NCI-H526 treated with DMSO at 0.1 percent for 48 hours (cell line): Measurements from ENCODE around the gene CST9.
"Not testable (repeated sequence)": the region's sequence is repeated elsewhere in the genome, so short reads cannot be mapped to it uniquely, and the experiment has no call there.

Experiments
- DNase-seq: peaks from one replicate; lab custom pipeline; 2025; lab: John Stamatoyannopoulos, UW

CST9 gene

DNA sequence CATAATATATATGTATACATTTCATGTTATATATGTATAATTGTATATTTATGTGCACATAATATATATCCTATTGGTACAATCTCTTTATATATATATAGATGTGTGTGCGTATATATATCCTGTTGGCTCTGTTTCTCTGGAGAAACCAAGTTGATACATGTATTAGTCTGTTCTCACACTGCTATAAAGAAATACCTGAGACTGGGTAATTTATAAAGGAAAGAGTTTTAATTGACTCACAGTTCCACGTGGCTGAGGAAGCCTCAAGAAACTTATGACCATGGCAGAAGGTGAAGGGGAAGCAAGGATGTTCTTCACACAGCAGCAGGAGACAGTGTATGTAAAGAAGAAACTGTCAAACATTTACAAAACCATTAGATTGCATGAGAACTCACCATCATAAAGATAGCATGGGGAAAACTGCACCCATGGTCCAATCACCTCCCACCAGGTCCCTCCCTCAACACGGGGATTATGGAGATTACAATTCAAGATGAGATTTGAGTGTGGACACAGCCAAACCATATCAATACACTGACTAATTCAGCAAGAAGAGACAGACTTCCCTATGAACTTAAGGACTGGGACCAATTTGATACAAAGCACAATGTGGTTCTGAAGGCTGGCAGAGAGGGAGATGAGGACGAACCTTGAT lies 18.1 kb upstream of the CST9 start:
- no peak for DNase-seq

DNA sequence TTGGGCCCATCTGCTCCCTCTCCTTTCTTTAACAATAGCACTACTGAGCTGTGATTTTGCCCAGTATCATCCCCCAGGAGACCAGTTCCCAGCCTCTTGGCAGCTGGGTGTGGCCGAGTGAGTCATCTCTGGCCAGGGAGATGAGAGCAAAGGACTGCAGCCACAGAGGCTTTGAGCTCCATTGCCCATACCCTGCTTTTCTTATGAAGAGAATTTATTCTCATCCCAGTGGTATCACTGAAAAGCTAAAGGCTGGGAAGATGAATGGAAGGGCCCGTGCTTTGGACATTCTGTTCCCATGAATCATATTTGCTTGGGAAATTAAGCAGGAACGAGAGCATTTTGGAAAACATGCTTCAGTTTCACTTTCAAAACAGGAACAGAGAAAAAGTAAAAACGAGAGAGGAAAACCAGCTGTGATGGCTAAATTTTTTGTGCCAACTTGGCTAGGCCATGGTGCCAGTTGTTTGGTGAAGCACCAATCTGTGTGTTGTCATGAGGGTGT lies 17.2 kb upstream of the CST9 start:
- no peak for DNase-seq

DNA sequence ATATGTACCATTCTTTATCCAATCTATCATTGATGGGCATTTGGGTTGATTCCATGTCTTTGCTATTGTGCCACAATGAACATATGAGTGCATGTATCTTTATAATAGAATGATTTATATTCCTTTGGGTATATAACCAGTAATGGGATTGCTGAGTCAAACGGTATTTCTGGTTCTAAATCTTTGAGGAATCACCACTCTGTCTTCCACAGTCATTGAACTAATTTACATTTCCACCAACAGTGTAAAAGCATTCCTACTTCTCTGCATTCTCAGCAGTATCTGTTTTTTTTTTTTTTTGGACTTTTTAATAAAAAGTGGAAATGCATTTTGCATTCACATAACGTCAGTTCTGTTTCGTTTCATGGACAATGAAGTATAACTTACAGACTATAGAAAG lies 16.7 kb upstream of the CST9 start:
- not testable (repeated sequence) for DNase-seq

- not testable (repeated sequence) for DNase-seq
Measured at GRCh38 chr20:23620670-23621386, 15.1 kb upstream of the CST9 start.

DNA sequence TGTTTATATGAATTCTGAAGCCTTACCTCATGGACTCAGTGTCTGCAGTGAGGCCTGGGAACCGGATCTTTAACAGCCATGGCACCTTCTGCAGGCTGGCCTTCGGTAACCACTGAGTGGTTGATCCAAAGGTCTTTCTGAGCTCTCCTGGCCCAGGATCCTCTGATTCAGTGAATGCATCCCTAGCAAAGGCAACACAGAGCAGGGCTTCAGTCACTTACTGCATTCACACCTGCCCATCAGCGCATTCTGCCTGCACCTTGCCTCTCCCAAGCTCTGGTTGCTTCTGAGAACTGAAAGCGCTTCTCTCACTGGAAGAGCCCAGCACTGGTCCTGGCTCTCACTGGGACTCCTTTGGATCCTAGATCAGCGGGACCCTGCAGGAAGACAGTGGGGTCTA lies 8.4 kb upstream of the CST9 start:
- no peak for DNase-seq

DNA sequence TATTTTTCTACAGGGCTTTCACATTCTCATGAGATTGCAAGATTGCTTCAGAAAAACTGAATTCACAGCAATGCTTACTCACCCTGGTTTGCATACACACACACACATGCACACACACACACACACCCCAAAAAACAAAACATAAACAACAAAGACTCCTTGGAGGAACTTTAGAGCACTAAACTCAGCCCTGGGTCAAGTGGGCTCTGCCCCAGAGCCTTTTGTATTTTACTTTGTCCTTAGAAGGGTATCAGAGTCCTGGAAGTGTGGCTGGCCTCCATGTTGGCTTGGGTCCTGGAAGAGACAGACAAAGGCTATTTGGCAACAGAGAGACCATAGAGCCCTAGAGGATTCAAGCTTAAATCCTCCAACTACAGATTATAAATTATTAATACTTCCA lies 8.0 kb upstream of the CST9 start:
- no peak for DNase-seq

- DNase-seq, result no peak
Measured at GRCh38 chr20:23612396-23612795, 6.7 kb upstream of the CST9 start.

GRCh38 chr20:23609486-23610109 lies 3.9 kb upstream of the CST9 start:
- no peak for DNase-seq

DNA sequence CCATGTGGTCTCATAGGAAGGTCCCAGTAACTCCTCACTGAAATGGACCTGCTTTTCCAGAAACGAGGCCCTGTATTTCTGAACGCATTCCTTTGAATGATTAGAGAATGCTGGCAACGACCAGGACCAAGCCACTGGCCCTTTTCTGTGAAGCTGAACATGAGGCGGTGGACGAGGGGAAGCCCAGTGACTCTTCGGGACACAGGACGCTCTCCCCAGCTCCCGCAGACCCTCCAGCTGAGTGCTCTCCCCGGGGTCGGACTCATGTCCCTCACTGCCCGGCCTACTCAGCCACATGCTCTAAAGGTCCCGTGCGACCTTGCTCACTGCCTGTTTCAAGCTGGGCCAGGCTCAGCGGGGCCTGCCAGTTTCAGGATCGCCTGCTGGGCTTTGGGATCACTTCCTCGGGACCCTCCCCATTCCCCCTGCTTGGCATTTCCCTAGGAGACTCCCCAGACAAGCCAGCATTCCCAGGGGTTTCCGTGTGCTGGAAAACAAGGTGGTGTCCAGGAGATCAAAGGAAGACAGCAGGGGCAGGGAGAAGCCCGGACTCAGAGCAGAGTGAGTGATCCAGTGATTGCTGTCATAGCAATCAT lies 2.6 kb upstream of the CST9 start:
- no peak for DNase-seq

- no peak for DNase-seq
Measured at GRCh38 chr20:23607497-23608245, 2.0 kb upstream of the CST9 start.

- peak; percentile 69 for DNase-seq
Measured at GRCh38 chr20:23606652-23607049, 934 bp upstream of the CST9 start.

DNA sequence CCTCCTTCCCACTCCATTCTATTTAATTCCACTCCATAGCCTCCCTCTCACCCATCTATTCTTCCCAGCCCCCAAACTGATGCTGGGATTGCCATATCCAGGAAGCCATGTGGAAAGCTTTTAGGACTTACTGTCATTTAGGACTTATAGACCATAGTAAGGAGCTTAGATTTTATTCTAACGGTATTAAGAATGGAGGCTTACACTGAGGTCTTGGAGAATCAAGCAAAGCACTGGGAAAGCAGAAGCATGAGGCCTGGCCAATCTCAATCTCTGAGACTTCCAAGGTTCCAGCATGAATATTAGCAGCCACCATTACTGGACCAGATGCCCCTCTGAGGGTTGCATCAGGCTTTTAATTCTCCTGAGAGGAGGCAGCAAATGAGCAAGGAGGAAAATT lies 1.4 kb downstream of the CST9 start:
- DNase-seq, result no peak

- no peak for DNase-seq
Measured at GRCh38 chr20:23603321-23603720, 2.4 kb downstream of the CST9 start.

GRCh38 chr20:23602699-23603098 lies 3.0 kb downstream of the CST9 start:
- no peak for DNase-seq

- DNase-seq, result no peak
Measured at GRCh38 chr20:23602241-23602640, 3.5 kb downstream of the CST9 start.

DNA sequence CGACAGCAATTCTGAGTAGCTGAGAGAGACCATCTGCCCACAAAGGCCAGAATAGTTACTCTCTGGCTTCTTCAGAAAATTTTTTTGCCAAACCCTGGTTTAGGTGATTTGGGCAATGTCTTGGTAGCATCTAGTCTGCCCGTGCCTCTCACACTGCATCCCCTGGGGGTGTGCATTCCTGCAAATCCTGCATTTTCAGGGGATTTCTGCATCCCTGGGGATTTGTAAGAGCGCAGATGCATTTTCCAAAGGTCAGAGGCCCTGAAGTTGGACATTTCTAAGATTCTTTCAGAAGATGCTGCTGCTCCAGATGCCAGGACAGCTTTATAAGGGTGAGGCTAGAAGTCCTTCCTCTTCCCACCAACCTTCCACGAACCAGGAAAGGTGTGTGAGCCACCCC lies 4.0 kb downstream of the CST9 start:
- DNase-seq, result no peak

GRCh38 chr20:23598481-23598880 lies 7.2 kb downstream of the CST9 start:
- DNase-seq, result no peak

DNA sequence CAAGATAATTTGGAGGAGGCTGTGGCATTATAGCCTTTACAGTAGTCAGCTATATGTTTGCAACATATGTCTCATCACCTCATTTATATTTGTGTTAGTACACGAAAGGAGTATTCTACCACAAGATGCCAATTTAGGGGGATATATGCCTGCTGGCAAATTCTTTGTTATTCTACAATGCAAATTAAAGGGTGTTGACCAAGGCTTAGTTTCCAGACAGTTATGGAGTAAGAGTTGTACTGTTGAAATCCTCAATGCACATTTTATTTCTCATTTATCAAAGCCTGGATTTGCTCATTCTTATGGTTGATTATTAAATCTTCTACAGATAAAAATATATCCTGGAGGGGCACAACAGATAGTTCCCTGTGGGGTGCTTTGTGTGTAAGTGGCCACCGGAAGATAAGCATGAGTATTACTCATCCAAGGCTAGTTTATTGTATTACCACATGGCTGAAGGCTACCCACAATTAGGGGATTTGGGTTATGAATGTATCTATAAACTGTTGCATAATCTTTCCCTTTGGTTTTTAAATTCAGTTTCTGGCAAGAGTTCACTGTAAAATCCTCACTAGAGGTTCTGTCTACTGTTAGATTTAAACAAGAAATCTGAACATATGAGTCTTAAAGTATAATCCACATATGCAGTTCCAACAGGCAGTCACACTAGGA lies 9.0 kb downstream of the CST9 start:
- DNase-seq, result no peak

GRCh38 chr20:23595941-23596340 lies 9.8 kb downstream of the CST9 start:
- DNase-seq, result no peak

DNA sequence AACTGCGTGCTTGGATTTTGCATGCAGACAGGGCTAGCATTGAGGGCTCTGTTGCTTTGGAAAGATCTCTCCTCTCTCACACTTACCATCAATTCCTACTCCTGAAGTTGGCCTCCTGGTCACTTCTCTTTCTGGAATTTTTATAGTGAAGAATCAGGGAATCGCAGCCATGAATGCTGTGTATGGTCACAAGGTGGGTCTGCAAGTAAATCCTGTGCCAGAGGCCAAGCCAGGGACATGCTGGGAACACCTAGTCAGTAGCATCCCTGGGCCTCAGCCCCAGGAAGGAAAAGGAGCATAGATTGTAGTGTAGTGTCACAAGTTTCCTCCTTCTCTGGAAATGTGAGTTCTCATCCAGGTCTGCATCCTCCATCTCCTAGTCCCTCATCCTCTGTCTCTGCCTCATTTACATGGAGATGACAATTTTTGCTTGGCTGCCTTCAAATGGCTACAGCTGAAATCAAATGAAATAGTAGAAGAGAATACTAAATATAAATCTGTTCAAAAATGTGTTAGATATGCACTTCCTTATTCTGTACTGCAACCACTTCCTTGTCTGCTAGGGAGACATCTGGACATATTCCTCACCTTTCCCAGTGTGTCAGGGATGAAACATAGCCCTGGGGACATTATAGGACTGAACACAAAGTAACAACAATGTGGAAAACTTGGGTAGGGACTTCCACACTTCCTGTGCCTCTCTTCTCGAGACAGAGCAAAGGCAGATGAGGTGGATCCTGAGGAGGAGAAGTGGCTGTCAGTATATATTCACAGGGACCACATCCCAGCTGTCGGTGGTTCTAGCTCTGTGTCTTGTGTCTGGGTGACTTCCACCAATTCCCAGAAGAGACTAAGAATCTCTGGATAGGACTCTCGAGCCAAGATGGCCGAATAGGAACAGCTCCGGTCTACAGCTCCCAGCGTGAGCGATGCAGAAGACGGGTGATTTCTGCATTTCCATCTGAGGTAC lies 17.0 kb downstream of the CST9 start:
- DNase-seq, result no peak
